NT2/D1 (cell line): ENCODE results near the gene HABP4.

Experiments
- SUZ12 ChIP-seq: IDR thresholded peaks from 2 replicates; pipeline ENCODE4 v1.6.1; 2011; ENCODE audit not compliant: insufficient read length, insufficient read depth; ENCODE audit errors: extremely low read depth
- ZNF274 ChIP-seq: IDR thresholded peaks from 2 replicates; pipeline ENCODE4 v1.6.1; 2011; ENCODE audit warnings: mild to moderate bottlenecking, low read depth, low read length

- TF ChIP-seq ZNF274 (no peak), SUZ12 (no peak)
Measured at GRCh38 chr9:96447406-96447805, 2.6 kb upstream of the HABP4 start.
